SK-N-SH (cell line): ENCODE measurements around the gene ABAT. TPM values are rescaled to one million over a fixed set of nuclear protein-coding genes. Genes with fewer than 3 reads are reported as not detected.

ENCODE experiments used
- CTCF ChIA-PET: fragments of 300-600, 350-600 bp; formaldehyde crosslinking; extraction: SDS; loops from one replicate; lab custom pipeline; 2021; lab: Yijun Ruan, JAX
- POLR2A ChIA-PET: fragments of 350-600 bp; sonication (Branson Sonifier 250); formaldehyde crosslinking; extraction: SDS; loops from one replicate; lab custom pipeline; 2020; ENCODE audit warnings: antibody characterized with exemption, inconsistent platforms; lab: Yijun Ruan, JAX
- DNase-seq: peaks from one replicate; pipeline ENCODE4 v3.0.0; 2012
- H2AFZ ChIP-seq: fragments of 200-600 bp; sonication (generic); 2 replicates; pipeline ENCODE4 v1.8.1; 2016; ENCODE audit warnings: antibody characterized with exemption, mild to moderate bottlenecking, low read depth
- H3F3A ChIP-seq: fragments of 200-600 bp; sonication (generic); replicated peaks from 2 replicates; pipeline ENCODE3; 2016; ENCODE audit warnings: antibody characterized with exemption, mild to moderate bottlenecking; ENCODE audit not compliant: insufficient read depth
- H3K27ac ChIP-seq, 2 experiments: fragments of 200-500 bp in 1 of 2; fragments of 200-600 bp in 1 of 2; sonication (Bioruptor generic) in 1 of 2; sonication (generic), shearing (Covaris generic) in 1 of 2; 2 replicates each; pipeline versions ENCODE4 v1.5.1 to v1.6.1; 2014 to 2016; ENCODE audit warnings: low read depth in 2 of 2, inconsistent platforms in 1 of 2, low read length in 1 of 2, mild to moderate bottlenecking in 1 of 2, mixed read lengths in 1 of 2
- H3K27me3 ChIP-seq: fragments of 200-600 bp; sonication (generic), shearing (Covaris generic); 2 replicates; pipeline ENCODE4 v1.6.1; 2016; ENCODE audit warnings: mixed run types; ENCODE audit not compliant: insufficient read depth
- H3K36me3 ChIP-seq, 2 experiments: fragments of 200-500 bp in 1 of 2; fragments of 200-600 bp in 1 of 2; sonication (Bioruptor generic) in 1 of 2; sonication (generic) in 1 of 2; replicated peaks in 1 of 2; 2 replicates each; pipeline versions ENCODE3 to v1.5.1; 2014 to 2016; ENCODE audit warnings: low read length in 1 of 2, mild to moderate bottlenecking in 1 of 2; ENCODE audit not compliant: insufficient read depth in 2 of 2, control insufficient read depth in 1 of 2
- H3K4me1 ChIP-seq, 2 experiments: fragments of 200-500 bp in 1 of 2; fragments of 200-600 bp in 1 of 2; sonication (Bioruptor generic) in 1 of 2; sonication (generic), shearing (Covaris generic) in 1 of 2; 2 replicates each; pipeline versions ENCODE4 v1.5.1 to v1.6.1; 2014 to 2016; ENCODE audit warnings: low read depth in 1 of 2, low read length in 1 of 2, mixed run types in 1 of 2; ENCODE audit not compliant: insufficient read depth in 2 of 2, control insufficient read depth in 1 of 2
- H3K4me2 ChIP-seq: fragments of 200-600 bp; sonication (generic), shearing (Covaris generic); 2 replicates; pipeline ENCODE4 v1.6.1; 2017; ENCODE audit warnings: mixed run types
- H3K4me3 ChIP-seq, 2 experiments: fragments of 200-500 bp in 1 of 2; fragments of 200-600 bp in 1 of 2; sonication (Bioruptor generic) in 1 of 2; sonication (generic), shearing (Covaris generic) in 1 of 2; 2 replicates each; pipeline versions ENCODE4 v1.5.1 to v1.8.1; 2014 to 2016; ENCODE audit warnings: low read depth in 2 of 2, inconsistent platforms in 1 of 2, low read length in 1 of 2, mild to moderate bottlenecking in 1 of 2, mixed read lengths in 1 of 2, moderate library complexity in 1 of 2
- H3K79me2 ChIP-seq: fragments of 200-600 bp; sonication (generic); 2 replicates; pipeline ENCODE4 v1.8.1; 2017; ENCODE audit warnings: mild to moderate bottlenecking; ENCODE audit not compliant: insufficient read depth
- H3K9ac ChIP-seq: fragments of 200-600 bp; sonication (generic); 2 replicates; pipeline ENCODE4 v1.6.1; 2017; ENCODE audit warnings: mixed run types
- H3K9me2 ChIP-seq: fragments of 200-600 bp; sonication (generic); 2 replicates; pipeline ENCODE4 v1.6.1; 2017; ENCODE audit warnings: mixed run types
- H3K9me3 ChIP-seq: fragments of 200-600 bp; sonication (generic); 2 replicates; pipeline ENCODE4 v1.6.1; 2017; ENCODE audit warnings: mixed run types, mild to moderate bottlenecking, moderate library complexity
- H4K20me1 ChIP-seq: fragments of 200-600 bp; sonication (generic); 2 replicates; pipeline ENCODE4 v1.6.1; 2017; ENCODE audit warnings: mild to moderate bottlenecking, mixed run types; ENCODE audit not compliant: insufficient read depth
- CTCF ChIP-seq: fragments of 200-600 bp; sonication (generic); IDR thresholded peaks from 2 replicates; pipeline ENCODE4 v1.6.1; 2017; ENCODE audit warnings: antibody characterized with exemption, mild to moderate bottlenecking, moderate library complexity
- GABPA ChIP-seq: IDR thresholded peaks from 2 replicates; pipeline ENCODE4 v1.4.0; 2012; ENCODE audit warnings: low read depth, mild to moderate bottlenecking
- GATA2 ChIP-seq: sonication (generic); formaldehyde crosslinking; IDR thresholded peaks from 2 replicates; pipeline ENCODE4 v1.5.0; 2020; ENCODE audit warnings: mild to moderate bottlenecking, missing genetic modification reagents
- NFIC ChIP-seq: IDR thresholded peaks from 2 replicates; pipeline ENCODE4 v1.4.0; 2012; ENCODE audit warnings: borderline replicate concordance
- NRF1 ChIP-seq: IDR thresholded peaks from 2 replicates; pipeline ENCODE4 v1.6.1; 2012; ENCODE audit warnings: low read depth, mild to moderate bottlenecking, low read length
- RAD21 ChIP-seq: IDR thresholded peaks from 2 replicates; pipeline ENCODE4 v1.6.1; 2012; ENCODE audit warnings: mild to moderate bottlenecking, low read length
- RCOR1 ChIP-seq: fragments of 150-350 bp; IDR thresholded peaks from 2 replicates; pipeline ENCODE4 v1.6.1; 2017; ENCODE audit warnings: antibody characterized with exemption, low read length
- RFX5 ChIP-seq: IDR thresholded peaks from 2 replicates; pipeline ENCODE4 v1.6.1; 2012; ENCODE audit warnings: mild to moderate bottlenecking, improper control_type of control experiment, low read length
- SMC3 ChIP-seq: IDR thresholded peaks from 2 replicates; pipeline ENCODE4 v1.6.1; 2012; ENCODE audit warnings: low read depth, low read length, improper control_type of control experiment
- WGBS: methylation state at CpG from one replicate; pipeline ENCODE4 v1.1.6; 2017; ENCODE audit warnings: low lambda C conversion rate; 5-methylcytosine and 5-hydroxymethylcytosine counted together
- polyA plus RNA-seq, 3 experiments: library from polyadenylated mRNA; depleted of rRNA; stranded (reverse); fragments of >200 nt; gene quantifications; 2 replicates each; pipeline ENCODE4 v1.2.3, GENCODE V29; 2012
- TF ChIP-seq, protein P1 (sequence below): fragments of 150-350 bp; IDR thresholded peaks from 2 replicates; pipeline ENCODE4 v1.6.1; 2016; ENCODE audit warnings: mild to moderate bottlenecking, low read depth, low read length

ABAT gene
- polyA plus RNA-seq, 1 of the 3 experiments (the other 2 are of a cell fraction) = 4.7 TPM

GRCh38 chr16:8632675-8633182 lies 41.7 kb upstream of the ABAT start:
- ChIA-PET CTCF (interaction anchor here (1.0 kb wide), 1 partner anchor 66 kb away, joined by 3 read pairs; no protein-coding TSS in a partner anchor), POLR2A (no interaction called here)
- Histone ChIP-seq H3K9ac (no peak overlapping the region), H3K27me3 (no peaks in the 10 kb centered on the region), H2AFZ (no peak overlapping the region), H3K9me2 (no peaks in the 10 kb centered on the region), H3K79me2 (no peaks in the 10 kb centered on the region), H3K9me3 (no peaks in the 10 kb centered on the region), H3K4me1 (peaks cover 0 to 5% of the 10 kb centered on the region in 2 experiments; a peak in 1 of 4 replicates), H3K4me3 (no peak overlapping the region)
- WGBS = 98% methylated on average over 5 of the region's 5 CpGs
- DNase-seq = no peak
- TF ChIP-seq GATA2 (CRISPR knock-in tag) (no peak), GABPA (no peak), RFX5 (no peak), RCOR1 (no peak), NFIC (no peak)
- TF ChIP-seq, protein P1, sequence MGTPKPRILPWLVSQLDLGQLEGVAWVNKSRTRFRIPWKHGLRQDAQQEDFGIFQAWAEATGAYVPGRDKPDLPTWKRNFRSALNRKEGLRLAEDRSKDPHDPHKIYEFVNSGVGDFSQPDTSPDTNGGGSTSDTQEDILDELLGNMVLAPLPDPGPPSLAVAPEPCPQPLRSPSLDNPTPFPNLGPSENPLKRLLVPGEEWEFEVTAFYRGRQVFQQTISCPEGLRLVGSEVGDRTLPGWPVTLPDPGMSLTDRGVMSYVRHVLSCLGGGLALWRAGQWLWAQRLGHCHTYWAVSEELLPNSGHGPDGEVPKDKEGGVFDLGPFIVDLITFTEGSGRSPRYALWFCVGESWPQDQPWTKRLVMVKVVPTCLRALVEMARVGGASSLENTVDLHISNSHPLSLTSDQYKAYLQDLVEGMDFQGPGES = no peak
- TF ChIP-seq, all 33 proteins: peak for 0
- H4K20me1 ChIP-seq = no peaks in the 10 kb centered on the region
- no peaks in the 10 kb centered on the region for H3F3A ChIP-seq
- peaks cover 22 to 87% of the 10 kb centered on the region in 2 experiments for H3K36me3 ChIP-seq
- no peak overlapping the region for H3K4me2 ChIP-seq
- H3K27ac ChIP-seq = no peak overlapping the region

- no peak overlapping the region; a peak in 1 of 4 replicates for H3K4me3 ChIP-seq
- no peak overlapping the region for H3K9ac ChIP-seq
- no peak overlapping the region for H3K4me2 ChIP-seq
- no peaks in the 10 kb centered on the region for H4K20me1 ChIP-seq
- H3K4me1 ChIP-seq = peaks cover 0 to 5% of the 10 kb centered on the region in 2 experiments; a peak in 1 of 4 replicates
- H3F3A ChIP-seq = no peaks in the 10 kb centered on the region
- H3K79me2 ChIP-seq = no peaks in the 10 kb centered on the region
- peaks cover 19 to 83% of the 10 kb centered on the region in 2 experiments for H3K36me3 ChIP-seq
- no peak overlapping the region; a peak in 1 of 4 replicates for H3K27ac ChIP-seq
- H3K9me2 ChIP-seq = no peaks in the 10 kb centered on the region
- no peak overlapping the region for H2AFZ ChIP-seq
- no peaks in the 10 kb centered on the region for H3K27me3 ChIP-seq
- no peaks in the 10 kb centered on the region for H3K9me3 ChIP-seq
- peak; percentile 60 for DNase-seq
- WGBS = 83% methylated on average over 17 of the region's 18 CpGs
- TF ChIP-seq NRF1 (no peak), CTCF (peak; percentile 70), RAD21 (peak; percentile 61), SMC3 (peak; percentile 47)
- TF ChIP-seq, all 33 proteins: peak for 3
- POLR2A ChIA-PET = interaction anchor here (0.6 kb wide), 1 partner anchor 335 kb away, joined by 4 read pairs; no protein-coding TSS in a partner anchor
- CTCF ChIA-PET = interaction anchor here (0.7 to 2.7 kb wide), 19 partner anchors 9 to 455 kb away, joined by 3 to 15 read pairs (median 4); partner anchors contain the start of gene METTL22
These were observed 39.3 kb upstream of the ABAT start for GRCh38 chr16:8634991-8635736.
